ENCODE results near the gene EFR3B. TPM values are rescaled to one million over a fixed set of nuclear protein-coding genes. Genes with fewer than 3 reads are reported as not detected.

Gene EFR3B
- total RNA-seq, 1 experiment from 2014 or later, result not detected

- Histone ChIP-seq H3K4me1 (replicated peaks; ENCODE audit: insufficient read depth) (no peaks in the 10 kb centered on the region), H3K27me3 (ENCODE audit: insufficient read depth, low read depth) (peaks cover 44% of the 10 kb centered on the region), H3K9me2 (ENCODE audit: insufficient read depth) (no peaks in the 10 kb centered on the region), H3K4me2 (no peak overlapping the region), H4K20me1 (ENCODE audit: insufficient read depth) (no peaks in the 10 kb centered on the region), H3K79me2 (ENCODE audit: low read depth) (no peaks in the 10 kb centered on the region), H3K36me3 (ENCODE audit: low read depth) (no peaks in the 10 kb centered on the region), H3K9me3 (ENCODE audit: insufficient read depth, low read depth) (no peaks in the 10 kb centered on the region), H3K27ac (no peak overlapping the region), H3F3A (ENCODE audit: insufficient read depth, low read depth) (peaks cover 4% of the 10 kb centered on the region; the same call in 1 of the 2 replicates), H2AFZ (no peak overlapping the region), H3K4me3 (no peak overlapping the region)
- ChIA-PET CTCF (interaction anchor here (0.7 kb wide), 1 partner anchor 77 kb away, joined by 6 read pairs; no protein-coding TSS in a partner anchor), POLR2A (ENCODE audit: unreplicated experiment) (no interaction called here)
- intact Hi-C loops (cut with micrococcal nuclease; ENCODE audit: unreplicated experiment), result no loop called here
- no TSS peak for BruUV-seq (replicated peaks)
- TF ChIP-seq CTCF (conservative IDR thresholded peaks at IDR 0.05), result no peak
- no peak for TF ChIP-seq EZH2 (IDR thresholded peaks at IDR 0.05; ENCODE audit: low read depth)
- no peak for DNase-seq
Measured at GRCh38 chr2:25115902-25116301, 74.0 kb downstream of the EFR3B start.

GRCh38 chr2:25116956-25117355 is 75.1 kb downstream of the EFR3B start:
- Histone ChIP-seq H3K4me1 (replicated peaks; ENCODE audit: insufficient read depth) (no peaks in the 10 kb centered on the region), H4K20me1 (ENCODE audit: insufficient read depth) (no peaks in the 10 kb centered on the region), H3K36me3 (ENCODE audit: low read depth) (no peaks in the 10 kb centered on the region), H3K27me3 (ENCODE audit: insufficient read depth, low read depth) (peaks cover 50% of the 10 kb centered on the region), H3F3A (ENCODE audit: insufficient read depth, low read depth) (peaks cover 4% of the 10 kb centered on the region; the same call in 1 of the 2 replicates), H3K4me2 (no peak overlapping the region), H3K79me2 (ENCODE audit: low read depth) (no peaks in the 10 kb centered on the region), H3K27ac (no peak overlapping the region), H3K4me3 (no peak overlapping the region), H3K9me2 (ENCODE audit: insufficient read depth) (no peaks in the 10 kb centered on the region), H3K9me3 (ENCODE audit: insufficient read depth, low read depth) (no peaks in the 10 kb centered on the region), H2AFZ (no peak overlapping the region)
- DNase-seq, result no peak
- ChIA-PET CTCF (no interaction called here), POLR2A (ENCODE audit: unreplicated experiment) (no interaction called here)
- BruUV-seq (replicated peaks), result no TSS peak
- TF ChIP-seq EZH2 (IDR thresholded peaks at IDR 0.05; ENCODE audit: low read depth), result no peak
- TF ChIP-seq CTCF (conservative IDR thresholded peaks at IDR 0.05), result no peak
- intact Hi-C loops (cut with micrococcal nuclease; ENCODE audit: unreplicated experiment), result no loop called here

- Histone ChIP-seq H3F3A (ENCODE audit: insufficient read depth, low read depth) (peaks cover 4% of the 10 kb centered on the region; the same call in 1 of the 2 replicates), H3K9me3 (ENCODE audit: insufficient read depth, low read depth) (no peaks in the 10 kb centered on the region), H3K79me2 (ENCODE audit: low read depth) (no peaks in the 10 kb centered on the region), H2AFZ (no peak overlapping the region), H3K4me1 (replicated peaks; ENCODE audit: insufficient read depth) (no peaks in the 10 kb centered on the region), H3K4me2 (no peak overlapping the region), H4K20me1 (ENCODE audit: insufficient read depth) (no peaks in the 10 kb centered on the region), H3K4me3 (no peak overlapping the region), H3K9me2 (ENCODE audit: insufficient read depth) (no peaks in the 10 kb centered on the region), H3K27me3 (ENCODE audit: insufficient read depth, low read depth) (peaks cover 51% of the 10 kb centered on the region), H3K36me3 (ENCODE audit: low read depth) (no peaks in the 10 kb centered on the region), H3K27ac (no peak overlapping the region)
- CTCF ChIA-PET, result no interaction called here
- TF ChIP-seq CTCF (conservative IDR thresholded peaks at IDR 0.05) (no peak), EZH2 (IDR thresholded peaks at IDR 0.05; ENCODE audit: low read depth) (no peak)
- no peak for DNase-seq
- no TSS peak for BruUV-seq (replicated peaks)
- POLR2A ChIA-PET (ENCODE audit: unreplicated experiment), result no interaction called here
- intact Hi-C loops (cut with micrococcal nuclease; ENCODE audit: unreplicated experiment), result no loop called here
Measured at GRCh38 chr2:25119263-25119662, 77.4 kb downstream of the EFR3B start.

All from PC-9 (cell line).